ENCODE data around the gene NCAPH2.

- TF ChIP-seq POLR2A (IDR thresholded peaks at IDR 0.05) (no peak), CTCF (IDR thresholded peaks at IDR 0.05) (no peak)
These were observed 39.4 kb upstream of the NCAPH2 start for GRCh38 chr22:50468626-50469025.
